Endothelial cell of umbilical vein (primary cell): ENCODE measurements around the gene HID1. TPM values are rescaled to one million over a fixed set of nuclear protein-coding genes. Genes with fewer than 3 reads are reported as not detected.

Experiments used
- BruUV-seq: library from RNA; stranded (reverse); fragments of 400-500 nt; replicated peaks from 2 replicates; lab custom pipeline; 2021; lab: Mats Ljungman, UMichigan
- CTCF ChIA-PET: fragments of 300-600, 350-600 bp; sonication (Branson Sonifier 250); formaldehyde crosslinking; loops from one replicate; lab custom pipeline; 2021; ENCODE audit warnings: antibody characterized with exemption, inconsistent platforms; lab: Charles Lee
- POLR2A ChIA-PET: fragments of 300-600, 350-600 bp; sonication (Branson Sonifier 250); formaldehyde crosslinking; loops from one replicate; lab custom pipeline; 2021; ENCODE audit warnings: antibody characterized with exemption, inconsistent platforms; lab: Charles Lee
- DNase-seq: peaks from one replicate; pipeline ENCODE4 v3.0.0-alpha.2; 2011; ENCODE audit warnings: low read depth, low spot score
- FAIRE-seq: peaks from 2 replicates; lab custom pipeline; 2011; peaks lifted over from hg19 to GRCh38; lab: Jason Lieb, UNC
- H2AFZ ChIP-seq: 2 replicates; pipeline ENCODE4 v1.6.0; 2012; ENCODE audit warnings: low read depth, low read length, control low read depth, inconsistent platforms
- H3K27ac ChIP-seq: 2 replicates; pipeline ENCODE4 v1.5.1; 2011; ENCODE audit warnings: low read depth, mild to moderate bottlenecking, control low read depth, low read length, moderate library complexity; ENCODE audit not compliant: insufficient read depth
- H3K27me3 ChIP-seq, 2 experiments: 2 replicates each; pipeline versions ENCODE4 v1.6.0 to v1.6.1; 2011; ENCODE audit warnings: low read length in 2 of 2, mixed read lengths in 1 of 2; ENCODE audit not compliant: control insufficient read depth in 2 of 2, insufficient read depth in 2 of 2
- H3K36me3 ChIP-seq, 2 experiments: 2 replicates in 1 of 2; 3 replicates in 1 of 2; pipeline ENCODE4 v1.5.1; 2011; ENCODE audit warnings: low read length in 2 of 2, mild to moderate bottlenecking in 1 of 2, moderate library complexity in 1 of 2; ENCODE audit not compliant: control insufficient read depth in 2 of 2, insufficient read depth in 2 of 2; ENCODE audit errors: extremely low read depth in 1 of 2
- H3K4me1 ChIP-seq: 3 replicates; pipeline ENCODE4 v1.5.1; 2011; ENCODE audit warnings: mild to moderate bottlenecking, low read length; ENCODE audit not compliant: control insufficient read depth, insufficient read depth; ENCODE audit errors: extremely low read depth
- H3K4me2 ChIP-seq: 2 replicates; pipeline ENCODE4 v1.6.1; 2011; ENCODE audit warnings: low read length, control low read depth, mixed read lengths; ENCODE audit not compliant: insufficient read depth
- H3K4me3 ChIP-seq, 3 experiments: fragments of 200-600 bp in 1 of 3; sonication (generic), shearing (Covaris generic) in 1 of 3; replicated peaks in 1 of 3; 2 replicates each; pipeline ENCODE4 v1.5.1; 2011 to 2016; ENCODE audit warnings: control low read depth in 3 of 3, low read length in 3 of 3, mild to moderate bottlenecking in 2 of 3, inconsistent platforms in 1 of 3, low read depth in 1 of 3, moderate library complexity in 1 of 3; ENCODE audit not compliant: insufficient read depth in 1 of 3
- H3K79me2 ChIP-seq: 2 replicates; pipeline ENCODE4 v1.6.0; 2012; ENCODE audit warnings: low read length, inconsistent platforms; ENCODE audit not compliant: control insufficient read depth, insufficient read depth
- H3K9ac ChIP-seq: replicated peaks from 2 replicates; pipeline ENCODE3; 2011; ENCODE audit warnings: low read length, control low read depth; ENCODE audit not compliant: insufficient read depth; ENCODE audit errors: extremely low read depth
- H3K9me1 ChIP-seq: replicated peaks from 3 replicates; pipeline ENCODE4 v1.6.0; 2011; ENCODE audit warnings: mild to moderate bottlenecking, low read length; ENCODE audit not compliant: control insufficient read depth, insufficient read depth; ENCODE audit errors: extremely low read depth
- H3K9me3 ChIP-seq: replicated peaks from 2 replicates; pipeline ENCODE4 v1.5.1; 2012; ENCODE audit warnings: low read length, inconsistent platforms; ENCODE audit not compliant: control insufficient read depth, insufficient read depth
- H4K20me1 ChIP-seq: replicated peaks from 2 replicates; pipeline ENCODE3; 2011; ENCODE audit warnings: mild to moderate bottlenecking, low read length; ENCODE audit not compliant: control insufficient read depth, insufficient read depth; ENCODE audit errors: extremely low read depth
- EZH2 ChIP-seq: IDR thresholded peaks from 2 replicates; pipeline ENCODE4 v1.6.1; 2012; ENCODE audit warnings: borderline replicate concordance, low read depth, mild to moderate bottlenecking, moderate library complexity, low read length, inconsistent platforms; ENCODE audit not compliant: severe bottlenecking
- FOS ChIP-seq: IDR thresholded peaks from 2 replicates; pipeline ENCODE4 v1.6.1; 2011; ENCODE audit warnings: mild to moderate bottlenecking, low read length, moderate library complexity, borderline replicate concordance; ENCODE audit not compliant: insufficient read depth
- GATA2 ChIP-seq: IDR thresholded peaks from 2 replicates; pipeline ENCODE4 v1.7.0; 2011; ENCODE audit warnings: low read depth, mild to moderate bottlenecking, moderate library complexity, mixed read lengths, low read length; ENCODE audit not compliant: insufficient read length, insufficient read depth
- JUN ChIP-seq: IDR thresholded peaks from 2 replicates; pipeline ENCODE4 v1.6.1; 2011; ENCODE audit warnings: borderline replicate concordance, low read depth; ENCODE audit not compliant: insufficient read length, insufficient read depth
- MYC ChIP-seq: IDR thresholded peaks from one replicate; pipeline ENCODE4 v1.6.1; 2011; ENCODE audit warnings: mild to moderate bottlenecking, low read depth, low read length
- POLR2A ChIP-seq: IDR thresholded peaks from 2 replicates; pipeline ENCODE4 v1.6.1; 2012; ENCODE audit warnings: low read depth, mild to moderate bottlenecking, control low read depth, low read length
- POLR2AphosphoS5 ChIP-seq: IDR thresholded peaks from 2 replicates; pipeline ENCODE4 v1.6.1; 2012; ENCODE audit warnings: low read depth, mild to moderate bottlenecking, control low read depth, low read length, moderate library complexity; ENCODE audit not compliant: insufficient read depth
- dilution Hi-C: fragments of 300-500 bp; cut with MboI; formaldehyde crosslinking; loops from one replicate; pipeline ENCODE4 v1.15.0; 2019; ENCODE audit warnings: low sequenced_read_pairs; ENCODE audit not compliant: extremely low pct_ligation_motif_present
- intact Hi-C: fragments of 100-400 bp; cut with micrococcal nuclease; formaldehyde crosslinking; loops from one replicate; pipeline ENCODE4 v1.10.0; 2022
- polyA plus RNA-seq, 4 experiments: library from polyadenylated mRNA; depleted of rRNA in 3 of 4; stranded (reverse) in 3 of 4; unstranded in 1 of 4; fragments of >200 nt; gene quantifications; 2 replicates each; pipeline versions ENCODE4 v1.2.1 to v1.2.3, GENCODE V29; 2011 to 2012; ENCODE audit warnings: missing spikeins in 1 of 4
- total RNA-seq: library from RNA; stranded (reverse); gene quantifications from 2 replicates; pipeline ENCODE4 v1.2.3, GENCODE V29; 2021
- TF ChIP-seq, protein P1 (sequence below): IDR thresholded peaks from 2 replicates; pipeline ENCODE4 v1.6.1; 2011; ENCODE audit not compliant: insufficient read depth, insufficient read length
- TF ChIP-seq, protein P2 (sequence below), 2 donors: IDR thresholded peaks; 1 replicate in 1 of 2; 2 replicates in 1 of 2; pipeline ENCODE4 v1.5.1; 2011; ENCODE audit warnings: low read length in 2 of 2, mild to moderate bottlenecking in 2 of 2, moderate library complexity in 2 of 2, control low read depth in 1 of 2, inconsistent platforms in 1 of 2, low read depth in 1 of 2; ENCODE audit not compliant: insufficient read depth in 1 of 2; ENCODE audit errors: extremely low read depth in 1 of 2

HID1 gene
- total and polyA plus RNA-seq, 2 donors (not counting 3 experiments of a cell fraction or from before 2014, with no cell fraction given), result 41.4 to 53.3 TPM

GRCh38 chr17:74999523-74999922 lies 27.0 kb upstream of the HID1 start:
- BruUV-seq, result no TSS peak
- DNase-seq (no peak), FAIRE-seq (no peak)
- Histone ChIP-seq H3K4me2 (no peak overlapping the region), H4K20me1 (no peaks in the 10 kb centered on the region), H2AFZ (no peak overlapping the region), H3K79me2 (peaks cover 2% of the 10 kb centered on the region), H3K4me3 (no peak overlapping the region), H3K9me1 (no peaks in the 10 kb centered on the region), H3K4me1 (no peaks in the 10 kb centered on the region), H3K9me3 (no peaks in the 10 kb centered on the region), H3K9ac (no peak overlapping the region), H3K27me3 (no peaks in the 10 kb centered on the region), H3K36me3 (peaks cover 0 to 37% of the 10 kb centered on the region in 2 experiments), H3K27ac (no peak overlapping the region)
- dilution Hi-C loops, result no loop called here
- intact Hi-C loops, result no loop called here
- POLR2A ChIA-PET, result no interaction called here
- CTCF ChIA-PET, result interaction anchor here (1.8 to 2.3 kb wide), 3 partner anchors 13 to 42 kb away, joined by 7 to 11 read pairs (median 8); partner anchors contain the start of gene MRPL58
- TF ChIP-seq, protein P1, sequence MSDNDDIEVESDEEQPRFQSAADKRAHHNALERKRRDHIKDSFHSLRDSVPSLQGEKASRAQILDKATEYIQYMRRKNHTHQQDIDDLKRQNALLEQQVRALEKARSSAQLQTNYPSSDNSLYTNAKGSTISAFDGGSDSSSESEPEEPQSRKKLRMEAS, result no peak
- TF ChIP-seq GATA2 (no peak), JUN (no peak), EZH2 (no peak), FOS (no peak), POLR2A (no peak), MYC (no peak), POLR2AphosphoS5 (no peak)
- TF ChIP-seq, protein P2, sequence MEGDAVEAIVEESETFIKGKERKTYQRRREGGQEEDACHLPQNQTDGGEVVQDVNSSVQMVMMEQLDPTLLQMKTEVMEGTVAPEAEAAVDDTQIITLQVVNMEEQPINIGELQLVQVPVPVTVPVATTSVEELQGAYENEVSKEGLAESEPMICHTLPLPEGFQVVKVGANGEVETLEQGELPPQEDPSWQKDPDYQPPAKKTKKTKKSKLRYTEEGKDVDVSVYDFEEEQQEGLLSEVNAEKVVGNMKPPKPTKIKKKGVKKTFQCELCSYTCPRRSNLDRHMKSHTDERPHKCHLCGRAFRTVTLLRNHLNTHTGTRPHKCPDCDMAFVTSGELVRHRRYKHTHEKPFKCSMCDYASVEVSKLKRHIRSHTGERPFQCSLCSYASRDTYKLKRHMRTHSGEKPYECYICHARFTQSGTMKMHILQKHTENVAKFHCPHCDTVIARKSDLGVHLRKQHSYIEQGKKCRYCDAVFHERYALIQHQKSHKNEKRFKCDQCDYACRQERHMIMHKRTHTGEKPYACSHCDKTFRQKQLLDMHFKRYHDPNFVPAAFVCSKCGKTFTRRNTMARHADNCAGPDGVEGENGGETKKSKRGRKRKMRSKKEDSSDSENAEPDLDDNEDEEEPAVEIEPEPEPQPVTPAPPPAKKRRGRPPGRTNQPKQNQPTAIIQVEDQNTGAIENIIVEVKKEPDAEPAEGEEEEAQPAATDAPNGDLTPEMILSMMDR (IDR thresholded peaks at IDR 0.05; ENCODE audit: extremely low read depth in 1 of 2, insufficient read depth in 1 of 2, low read depth in 1 of 2, low read length in 2 of 2), result no peak
